HG02763 (cell line): ENCODE results near the gene GNA12.
"Not testable (repeated sequence)": the region's sequence is repeated elsewhere in the genome, so short reads cannot be mapped to it uniquely, and the experiment has no call there.

ENCODE experiments used
- ATAC-seq: cut with Tn5 transposase; IDR thresholded peaks from one replicate; pipeline ENCODE4 v1.9.1; 2021; ENCODE audit warnings: mild to moderate bottlenecking, moderate library complexity; ENCODE audit not compliant: unreplicated experiment

The GNA12 gene

GRCh38 chr7:2680792-2681490 is 163.2 kb downstream of the GNA12 start:
- no peak for ATAC-seq

DNA sequence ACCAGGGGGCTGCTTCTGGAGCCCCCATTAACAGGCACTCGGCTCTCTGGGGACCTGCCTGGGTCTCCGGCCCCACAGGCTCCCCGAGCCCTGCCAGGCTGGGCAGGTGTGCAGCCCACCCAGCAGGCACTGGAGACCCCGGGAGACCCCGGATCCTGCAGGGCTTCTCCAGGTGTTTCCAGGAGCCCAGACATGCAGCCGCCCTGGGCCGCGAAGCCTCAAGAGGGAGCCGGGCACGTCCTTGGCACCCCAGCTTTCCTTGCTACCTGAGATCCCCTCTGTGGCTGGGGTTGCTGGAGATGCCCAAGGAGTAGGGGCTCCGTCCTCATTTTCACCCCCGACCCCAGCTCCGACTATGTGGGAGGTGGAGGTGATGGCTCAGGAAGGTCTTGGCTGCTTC is 163.9 kb downstream of the GNA12 start:
- ATAC-seq: no peak

DNA sequence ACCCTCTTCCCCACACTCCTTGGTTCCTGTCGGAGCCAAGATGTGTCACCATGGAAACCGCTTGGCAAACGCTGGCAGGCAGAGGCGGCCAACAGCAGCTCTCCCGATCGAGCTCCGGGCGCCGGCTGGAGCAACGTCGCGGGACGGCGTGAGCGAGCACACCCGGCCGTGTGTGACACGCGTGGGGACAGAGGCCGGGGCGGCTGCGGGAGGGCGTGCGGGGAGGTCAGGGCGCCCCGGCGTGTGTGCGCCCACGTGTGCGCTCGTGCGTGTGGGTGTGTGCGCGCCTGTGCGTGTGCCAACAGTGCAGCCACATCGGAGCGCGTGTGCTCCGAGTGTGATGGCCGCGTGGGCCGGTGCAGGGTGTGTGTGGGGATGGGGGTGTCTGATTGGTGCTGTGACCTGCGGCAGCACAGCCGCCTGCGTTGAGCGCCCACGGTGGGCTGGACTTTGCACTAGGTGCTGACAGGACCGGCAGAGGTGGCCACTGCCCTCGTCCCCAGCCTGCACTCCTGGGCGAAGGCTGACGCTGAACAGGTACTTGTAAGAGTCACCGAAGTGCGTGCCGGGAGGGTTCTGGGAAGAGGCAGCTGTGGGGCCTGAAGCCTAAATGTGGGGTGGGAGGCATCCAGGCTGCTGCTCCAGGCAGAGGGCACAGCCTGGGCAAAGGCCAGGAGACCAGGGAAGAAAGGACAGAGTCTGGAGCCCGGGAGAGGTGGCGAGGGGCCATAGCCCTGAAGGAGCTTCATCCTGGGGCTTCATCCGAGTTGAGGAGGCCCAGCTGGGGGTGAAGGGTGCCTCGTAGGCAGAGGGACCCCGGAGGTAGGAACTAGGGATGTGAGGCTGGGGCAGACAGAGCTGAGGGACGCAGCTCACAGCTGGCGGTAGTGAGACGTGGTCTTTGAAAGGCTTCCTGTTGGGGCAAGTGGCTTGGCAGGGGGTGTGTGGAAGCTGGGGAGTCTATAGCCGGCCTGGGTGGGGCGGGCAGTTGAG is 164.7 kb downstream of the GNA12 start:
- not testable (repeated sequence) for ATAC-seq

DNA sequence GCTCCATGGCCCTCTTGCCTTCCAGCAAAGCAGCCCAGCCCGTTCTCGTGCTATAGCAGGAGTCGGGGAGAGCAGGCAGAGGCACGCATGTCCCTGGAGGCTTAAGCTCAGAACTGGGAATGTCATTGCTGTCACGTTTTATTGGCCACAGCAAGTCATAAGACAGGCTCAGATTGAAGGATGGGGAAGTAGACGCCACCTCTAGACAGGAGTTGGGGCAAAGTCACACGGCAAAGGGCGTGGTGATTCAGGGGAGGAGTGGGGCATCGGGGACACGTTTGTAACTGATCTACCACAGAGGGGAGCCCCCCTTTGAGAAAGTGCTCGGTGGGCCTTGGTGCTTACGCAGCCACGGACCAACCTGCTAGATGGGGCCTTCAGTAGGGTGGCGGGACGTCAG is 165.7 kb downstream of the GNA12 start:
- ATAC-seq: not testable (repeated sequence)
